Aorta (tissue), 5 donors: ENCODE measurements around the gene ARHGAP28. TPM values are rescaled to one million over a fixed set of nuclear protein-coding genes. Genes with fewer than 3 reads are reported as not detected.

Source experiments
- ATAC-seq: fragments of 200-7000 bp; cut with Tn5 transposase; one replicate; pipeline ENCODE4 v1.9.1; 2022; ENCODE audit warnings: moderate library complexity; ENCODE audit not compliant: low FRiP score
- DNase-seq, 2 donors: peaks; one replicate each; pipeline ENCODE4 v3.0.0-alpha.2; 2020
- H3K27ac ChIP-seq, 2 donors: one replicate each; pipeline ENCODE4 v1.5.1; 2013; ENCODE audit warnings: low read length in 2 of 2, mild to moderate bottlenecking in 2 of 2, moderate library complexity in 2 of 2, control low read depth in 1 of 2, inconsistent platforms in 1 of 2, low read depth in 1 of 2
- H3K27me3 ChIP-seq, 2 donors: one replicate each; pipeline ENCODE4 v1.6.1; 2013; ENCODE audit warnings: control low read depth in 1 of 2, low read length in 1 of 2, mild to moderate bottlenecking in 1 of 2, moderate library complexity in 1 of 2; ENCODE audit not compliant: insufficient read depth in 2 of 2, control insufficient read depth in 1 of 2
- H3K36me3 ChIP-seq, 2 donors: one replicate each; pipeline ENCODE4 v1.6.1; 2013; ENCODE audit warnings: control low read depth in 1 of 2, low read length in 1 of 2, mild to moderate bottlenecking in 1 of 2; ENCODE audit not compliant: insufficient read depth in 2 of 2, control insufficient read depth in 1 of 2
- H3K4me1 ChIP-seq, 2 donors: one replicate each; pipeline ENCODE4 v1.6.1; 2013; ENCODE audit warnings: low read length in 2 of 2, control low read depth in 1 of 2, mild to moderate bottlenecking in 1 of 2, moderate library complexity in 1 of 2; ENCODE audit not compliant: insufficient read depth in 2 of 2, control insufficient read depth in 1 of 2
- H3K4me3 ChIP-seq, 2 donors: one replicate each; pipeline ENCODE4 v1.5.1; 2013; ENCODE audit warnings: low read length in 2 of 2, control low read depth in 1 of 2, mild to moderate bottlenecking in 1 of 2
- H3K9me3 ChIP-seq: one replicate; pipeline ENCODE4 v1.6.1; 2013; ENCODE audit warnings: mild to moderate bottlenecking, low read length; ENCODE audit not compliant: control insufficient read depth
- WGBS, 2 donors: extraction: QIAGEN DNeasy Blood & Tissue Kit; methylation state at CpG; one replicate each; pipeline ENCODE4 v1.1.7; 2013; 5-methylcytosine and 5-hydroxymethylcytosine counted together
- intact Hi-C, 2 donors: fragments of 100-400 bp; cut with DNase I; formaldehyde crosslinking; loops; one replicate each; pipeline versions ENCODE4 v1.14.2 to v1.15.0; 2022
- polyA plus RNA-seq, 2 donors: library from polyadenylated mRNA; stranded (reverse); fragments of 200-250 nt; gene quantifications; one replicate each; pipeline ENCODE4 v1.2.3, GENCODE V29; 2013
- total RNA-seq, 2 donors: library from RNA; stranded (reverse); fragmentation: NEBNext Ultra II Directional; extraction: Animal tissue kit (Norgen Biotek cat#: 25700); gene quantifications; one replicate each; pipeline ENCODE4 v1.2.1, GENCODE V29; 2021
- donor health status: healthy with polysubstance abuse.
- donor health status: Bipolar disorder and iron deficiency.
- donor health status: DM: no; HTN: no; CAD: no.
- donor health status: DM: no; HTN: no; CAD: no.
- donor health status: DM: yes; HTN: yes; CAD: no.

Gene ARHGAP28
- total and polyA plus RNA-seq, 4 donors = 0.05 to 8.6 (median 3.0) TPM

GRCh38 chr18:6730416-6731221 is 1.1 kb downstream of the ARHGAP28 start:
- no peaks in the 10 kb centered on the region for H3K9me3 ChIP-seq
- H3K4me1 ChIP-seq = no peaks in the 10 kb centered on the region
- H3K4me3 ChIP-seq = no peak overlapping the region
- H3K27ac ChIP-seq = no peak overlapping the region
- 17 to 21% methylated on average over 4 of the region's 4 CpGs for whole genome bisulfite sequencing, 2 donors
- H3K27me3 ChIP-seq = no peaks in the 10 kb centered on the region
- ATAC-seq = no peak
- no peaks in the 10 kb centered on the region for H3K36me3 ChIP-seq
- DNase-seq = no peak
- intact Hi-C loops = no loop called here

- H3K27ac ChIP-seq = no peak overlapping the region
- H3K4me1 ChIP-seq = no peaks in the 10 kb centered on the region
- no peaks in the 10 kb centered on the region for H3K9me3 ChIP-seq
- ATAC-seq (no peak), DNase-seq (no peak)
- H3K27me3 ChIP-seq = no peaks in the 10 kb centered on the region
- H3K4me3 ChIP-seq = no peak overlapping the region
- 7 to 9% methylated on average over 6 of the region's 6 CpGs for WGBS, 2 donors
- H3K36me3 ChIP-seq = no peaks in the 10 kb centered on the region
- intact Hi-C loops = no loop called here
Observed at GRCh38 chr18:6731222-6731596, 1.7 kb downstream of the ARHGAP28 start.

GRCh38 chr18:6732952-6733351 is 3.4 kb downstream of the ARHGAP28 start:
- H3K27me3 ChIP-seq = no peaks in the 10 kb centered on the region
- H3K4me1 ChIP-seq = no peaks in the 10 kb centered on the region
- 94 to 100% methylated on average over 2 of the region's 2 CpGs for whole genome bisulfite sequencing, 2 donors
- H3K27ac ChIP-seq = no peak overlapping the region
- intact Hi-C loops = no loop called here
- H3K9me3 ChIP-seq = no peaks in the 10 kb centered on the region
- no peak overlapping the region for H3K4me3 ChIP-seq
- H3K36me3 ChIP-seq = no peaks in the 10 kb centered on the region
- no peak for ATAC-seq
- DNase-seq = no peak

- Histone ChIP-seq H3K27me3 (no peaks in the 10 kb centered on the region), H3K9me3 (no peaks in the 10 kb centered on the region), H3K27ac (no peak overlapping the region), H3K36me3 (no peaks in the 10 kb centered on the region), H3K4me3 (no peak overlapping the region), H3K4me1 (no peaks in the 10 kb centered on the region)
- ATAC-seq = no peak
- WGBS, 2 donors = 93 to 95% methylated on average over 1 of the region's 1 CpG
- no peak for DNase-seq
- intact Hi-C loops = no loop called here
Observed at GRCh38 chr18:6733758-6734157, 4.2 kb downstream of the ARHGAP28 start.

GRCh38 chr18:6734726-6735430 is 5.4 kb downstream of the ARHGAP28 start:
- Histone ChIP-seq H3K4me3 (no peak overlapping the region), H3K4me1 (no peaks in the 10 kb centered on the region), H3K9me3 (no peaks in the 10 kb centered on the region), H3K27me3 (no peaks in the 10 kb centered on the region), H3K36me3 (no peaks in the 10 kb centered on the region), H3K27ac (no peak overlapping the region)
- intact Hi-C loops = no loop called here
- DNase-seq = no peak
- no peak for ATAC-seq
- 94 to 95% methylated on average over 7 of the region's 7 CpGs for WGBS, 2 donors

- H3K27me3 ChIP-seq = no peaks in the 10 kb centered on the region
- no peaks in the 10 kb centered on the region for H3K4me1 ChIP-seq
- intact Hi-C loops = no loop called here
- no peak overlapping the region for H3K27ac ChIP-seq
- H3K9me3 ChIP-seq = no peaks in the 10 kb centered on the region
- DNase-seq (no peak), ATAC-seq (no peak)
- no peak overlapping the region for H3K4me3 ChIP-seq
- no peaks in the 10 kb centered on the region for H3K36me3 ChIP-seq
Observed at GRCh38 chr18:6737833-6738232, 8.3 kb downstream of the ARHGAP28 start.

- no peak for ATAC-seq
- no peaks in the 10 kb centered on the region for H3K9me3 ChIP-seq
- no peak overlapping the region for H3K27ac ChIP-seq
- no peaks in the 10 kb centered on the region for H3K36me3 ChIP-seq
- no peaks in the 10 kb centered on the region for H3K27me3 ChIP-seq
- no peak for DNase-seq
- H3K4me3 ChIP-seq = no peak overlapping the region
- intact Hi-C loops = no loop called here
- H3K4me1 ChIP-seq = no peaks in the 10 kb centered on the region
- WGBS, 2 donors = 67 to 81% methylated on average over 4 of the region's 4 CpGs
Observed at GRCh38 chr18:6738622-6739021, 9.1 kb downstream of the ARHGAP28 start.

- ATAC-seq = peak; percentile 87
- 8 to 10% methylated on average over 2 of the region's 2 CpGs for WGBS, 2 donors
Observed at GRCh38 chr18:6741232-6741663, 11.7 kb downstream of the ARHGAP28 start.

GRCh38 chr18:6741786-6742185 is 12.3 kb downstream of the ARHGAP28 start:
- H3K4me1 ChIP-seq = no peaks in the 10 kb centered on the region
- no peak overlapping the region for H3K4me3 ChIP-seq
- DNase-seq = no peak
- intact Hi-C loops = no loop called here
- no peaks in the 10 kb centered on the region for H3K36me3 ChIP-seq
- no peaks in the 10 kb centered on the region for H3K9me3 ChIP-seq
- H3K27me3 ChIP-seq = no peaks in the 10 kb centered on the region
- no peak overlapping the region for H3K27ac ChIP-seq
- WGBS, 2 donors = 79 to 81% methylated on average over 2 of the region's 2 CpGs
- ATAC-seq = no peak

More at GRCh38 chr18:6741232-6741663, 11.7 kb downstream of the ARHGAP28 start:
- Histone ChIP-seq H3K27ac (no peak overlapping the region), H3K36me3 (no peaks in the 10 kb centered on the region), H3K4me3 (no peak overlapping the region), H3K9me3 (no peaks in the 10 kb centered on the region), H3K27me3 (no peaks in the 10 kb centered on the region), H3K4me1 (no peaks in the 10 kb centered on the region)
- peak in 1 of 2 donors; percentile 49 for DNase-seq
- intact Hi-C loops = no loop called here
